Activated naive CD4-positive, alpha-beta T cell treated with anti-CD3 and anti-CD28 coated beads for 36 hours (primary cell): ENCODE results near the gene DPP10. TPM values are rescaled to one million over a fixed set of nuclear protein-coding genes. Genes with fewer than 3 reads are reported as not detected.
"Not testable (repeated sequence)": the region's sequence is repeated elsewhere in the genome, so short reads cannot be mapped to it uniquely, and the experiment has no call there.

Experiments
- CTCF ChIA-PET: fragments of 350-600 bp; sonication (Branson Sonifier 250); formaldehyde crosslinking; loops from one replicate; lab custom pipeline; 2021; ENCODE audit warnings: antibody characterized with exemption; lab: Charles Lee
- DNase-seq: peaks from one replicate; pipeline ENCODE4 v3.0.0-alpha.2; 2020
- H3K27ac Mint-ChIP-seq: one replicate; pipeline ENCODE4 v1.8.0; 2021; ENCODE audit warnings: mild to moderate bottlenecking, mixed read lengths
- H3K27me3 Mint-ChIP-seq: one replicate; pipeline ENCODE4 v1.8.0; 2021; ENCODE audit warnings: low read depth, mixed read lengths
- H3K36me3 Mint-ChIP-seq: one replicate; pipeline ENCODE4 v1.8.0; 2021; ENCODE audit warnings: low read depth, mixed read lengths
- H3K4me1 Mint-ChIP-seq: one replicate; pipeline ENCODE4 v1.8.0; 2021; ENCODE audit warnings: low read depth, mixed read lengths
- H3K4me3 Mint-ChIP-seq: one replicate; pipeline ENCODE4 v1.8.0; 2021; ENCODE audit warnings: mild to moderate bottlenecking, moderate library complexity, mixed read lengths
- H3K9me3 Mint-ChIP-seq: one replicate; pipeline ENCODE4 v1.8.0; 2021; ENCODE audit warnings: mixed read lengths
- intact Hi-C: fragments of 100-400 bp; cut with micrococcal nuclease; formaldehyde crosslinking; loops from one replicate; pipeline ENCODE4 v1.15.1; 2023
- total RNA-seq, 2 experiments: library from RNA; stranded (reverse); gene quantifications; one replicate each; pipeline ENCODE4 v1.2.3, GENCODE V29; 2021

The DPP10 gene
- total RNA-seq, 2 experiments from 2014 or later, result not detected

GRCh38 chr2:114700440-114700839 lies 258.0 kb downstream of the DPP10 start:
- Mint-ChIP-seq H3K4me3 (no peak overlapping the region), H3K36me3 (no peaks in the 10 kb centered on the region), H3K4me1 (no peaks in the 10 kb centered on the region), H3K27me3 (no peaks in the 10 kb centered on the region), H3K9me3 (peaks cover 1% of the 10 kb centered on the region), H3K27ac (no peak overlapping the region)
- CTCF ChIA-PET, result no interaction called here
- no peak for DNase-seq
- intact Hi-C loops, result no loop called here

- Mint-ChIP-seq H3K4me1 (no peaks in the 10 kb centered on the region), H3K27me3 (peaks cover 5% of the 10 kb centered on the region), H3K27ac (no peak overlapping the region), H3K36me3 (no peaks in the 10 kb centered on the region), H3K4me3 (no peak overlapping the region), H3K9me3 (no peaks in the 10 kb centered on the region)
- intact Hi-C loops, result no loop called here
- CTCF ChIA-PET, result no interaction called here
- DNase-seq, result no peak
These were observed 267.8 kb downstream of the DPP10 start for GRCh38 chr2:114709936-114710850.

- intact Hi-C loops, result no loop called here
- Mint-ChIP-seq H3K27me3 (peaks cover 5% of the 10 kb centered on the region), H3K4me3 (no peak overlapping the region), H3K4me1 (no peaks in the 10 kb centered on the region), H3K27ac (no peak overlapping the region), H3K36me3 (no peaks in the 10 kb centered on the region), H3K9me3 (no peaks in the 10 kb centered on the region)
- no peak for DNase-seq
- CTCF ChIA-PET, result no interaction called here
These were observed 271.9 kb downstream of the DPP10 start for GRCh38 chr2:114714313-114714712.

GRCh38 chr2:114717049-114717448 lies 274.6 kb downstream of the DPP10 start:
- H3K4me3 Mint-ChIP-seq, result no peak overlapping the region
- H3K27ac Mint-ChIP-seq, result no peak overlapping the region
- no peaks in the 10 kb centered on the region for H3K4me1 Mint-ChIP-seq
- H3K9me3 Mint-ChIP-seq, result no peaks in the 10 kb centered on the region
- H3K36me3 Mint-ChIP-seq, result no peaks in the 10 kb centered on the region
- CTCF ChIA-PET, result no interaction called here
- intact Hi-C loops, result no loop called here
- H3K27me3 Mint-ChIP-seq, result peaks cover 2% of the 10 kb centered on the region
- DNase-seq, result no peak

GRCh38 chr2:114724454-114724853 lies 282.0 kb downstream of the DPP10 start:
- no peaks in the 10 kb centered on the region for H3K36me3 Mint-ChIP-seq
- no peaks in the 10 kb centered on the region for H3K4me1 Mint-ChIP-seq
- H3K27ac Mint-ChIP-seq, result no peak overlapping the region
- no peaks in the 10 kb centered on the region for H3K9me3 Mint-ChIP-seq
- DNase-seq, result no peak
- no peaks in the 10 kb centered on the region for H3K27me3 Mint-ChIP-seq
- no peak overlapping the region for H3K4me3 Mint-ChIP-seq
- CTCF ChIA-PET, result interaction anchor here (0.8 kb wide), 1 partner anchor 13 kb away, joined by 3 read pairs; no protein-coding TSS in a partner anchor
- intact Hi-C loops, result no loop called here

- no peak overlapping the region for H3K27ac Mint-ChIP-seq
- H3K27me3 Mint-ChIP-seq, result no peaks in the 10 kb centered on the region
- no peaks in the 10 kb centered on the region for H3K36me3 Mint-ChIP-seq
- no peaks in the 10 kb centered on the region for H3K9me3 Mint-ChIP-seq
- H3K4me3 Mint-ChIP-seq, result no peak overlapping the region
- intact Hi-C loops, result no loop called here
- CTCF ChIA-PET, result no interaction called here
- no peaks in the 10 kb centered on the region for H3K4me1 Mint-ChIP-seq
- DNase-seq, result no peak
These were observed 284.6 kb downstream of the DPP10 start for GRCh38 chr2:114727012-114727411.

- no peak overlapping the region for H3K4me3 Mint-ChIP-seq
- no peak for DNase-seq
- H3K4me1 Mint-ChIP-seq, result no peaks in the 10 kb centered on the region
- CTCF ChIA-PET, result no interaction called here
- no peaks in the 10 kb centered on the region for H3K36me3 Mint-ChIP-seq
- no peaks in the 10 kb centered on the region for H3K27me3 Mint-ChIP-seq
- intact Hi-C loops, result no loop called here
- H3K9me3 Mint-ChIP-seq, result no peaks in the 10 kb centered on the region
- no peak overlapping the region for H3K27ac Mint-ChIP-seq
These were observed 285.9 kb downstream of the DPP10 start for GRCh38 chr2:114728372-114728771.

GRCh38 chr2:114729026-114729425 lies 286.6 kb downstream of the DPP10 start:
- Mint-ChIP-seq H3K27me3 (no peaks in the 10 kb centered on the region), H3K9me3 (no peaks in the 10 kb centered on the region), H3K4me1 (no peaks in the 10 kb centered on the region), H3K36me3 (no peaks in the 10 kb centered on the region), H3K4me3 (no peak overlapping the region), H3K27ac (no peak overlapping the region)
- intact Hi-C loops, result no loop called here
- CTCF ChIA-PET, result no interaction called here
- DNase-seq, result no peak

GRCh38 chr2:114735126-114735525 lies 292.7 kb downstream of the DPP10 start:
- Mint-ChIP-seq H3K27ac (no peak overlapping the region), H3K36me3 (no peaks in the 10 kb centered on the region), H3K4me3 (no peak overlapping the region), H3K4me1 (no peaks in the 10 kb centered on the region), H3K9me3 (no peaks in the 10 kb centered on the region), H3K27me3 (peaks cover 3% of the 10 kb centered on the region)
- no peak for DNase-seq
- CTCF ChIA-PET, result no interaction called here
- intact Hi-C loops, result no loop called here

GRCh38 chr2:114742245-114742644 lies 299.8 kb downstream of the DPP10 start:
- H3K27ac Mint-ChIP-seq, result no peak overlapping the region
- no peak overlapping the region for H3K4me3 Mint-ChIP-seq
- DNase-seq, result no peak
- H3K36me3 Mint-ChIP-seq, result no peaks in the 10 kb centered on the region
- intact Hi-C loops, result no loop called here
- no peaks in the 10 kb centered on the region for H3K9me3 Mint-ChIP-seq
- H3K27me3 Mint-ChIP-seq, result no peaks in the 10 kb centered on the region
- CTCF ChIA-PET, result no interaction called here
- H3K4me1 Mint-ChIP-seq, result no peaks in the 10 kb centered on the region

- no peak overlapping the region for H3K27ac Mint-ChIP-seq
- H3K4me3 Mint-ChIP-seq, result no peak overlapping the region
- peaks cover 1% of the 10 kb centered on the region for H3K9me3 Mint-ChIP-seq
These were observed 303.3 kb downstream of the DPP10 start for GRCh38 chr2:114745700-114746099.

GRCh38 chr2:114748175-114748574 lies 305.7 kb downstream of the DPP10 start:
- intact Hi-C loops, H3K9me3 Mint-ChIP-seq, H3K27me3 Mint-ChIP-seq, H3K4me3 Mint-ChIP-seq, H3K27ac Mint-ChIP-seq, H3K36me3 Mint-ChIP-seq, H3K4me1 Mint-ChIP-seq, CTCF ChIA-PET, DNase-seq: not testable (repeated sequence)

More at GRCh38 chr2:114745700-114746099, 303.3 kb downstream of the DPP10 start:
- CTCF ChIA-PET, result no interaction called here
- Mint-ChIP-seq H3K4me1 (no peaks in the 10 kb centered on the region), H3K36me3 (no peaks in the 10 kb centered on the region), H3K27me3 (no peaks in the 10 kb centered on the region)
- DNase-seq, result no peak
- intact Hi-C loops, result no loop called here

- no peaks in the 10 kb centered on the region for H3K36me3 Mint-ChIP-seq
- peaks cover 5% of the 10 kb centered on the region for H3K9me3 Mint-ChIP-seq
- H3K4me3 Mint-ChIP-seq, result no peak overlapping the region
- intact Hi-C loops, result no loop called here
- CTCF ChIA-PET, result no interaction called here
- H3K4me1 Mint-ChIP-seq, result no peaks in the 10 kb centered on the region
- H3K27me3 Mint-ChIP-seq, result no peaks in the 10 kb centered on the region
- DNase-seq, result no peak
- no peak overlapping the region for H3K27ac Mint-ChIP-seq
These were observed 310.0 kb downstream of the DPP10 start for GRCh38 chr2:114752425-114752824.
